SK-N-SH treated with all-trans-retinoic acid at 6 μM for 48 hours (cell line): ENCODE results near the gene KL.

ENCODE experiments used
- ATAC-seq: fragments of 200-7000 bp; cut with Tn5 transposase; 3 replicates; pipeline ENCODE4 v1.9.1; 2020; ENCODE audit warnings: mild to moderate bottlenecking, moderate library complexity
- ARNTL ChIP-seq: fragments of 450-650 bp; formaldehyde crosslinking; IDR thresholded peaks from 2 replicates; pipeline ENCODE4 v1.5.0; 2020; ENCODE audit warnings: low read depth, mild to moderate bottlenecking, moderate library complexity, borderline replicate concordance
- BACH2 ChIP-seq: fragments of 250-450 bp; sonication (Bioruptor Pico); IDR thresholded peaks from 2 replicates; pipeline ENCODE4 v1.9.0; 2021; ENCODE audit warnings: mild to moderate bottlenecking, borderline replicate concordance
- CSRNP3 ChIP-seq: fragments of 250-450 bp; sonication (Bioruptor Pico); IDR thresholded peaks from 2 replicates; pipeline ENCODE4 v1.5.1; 2021; ENCODE audit warnings: mild to moderate bottlenecking, moderate library complexity
- GLIS3 ChIP-seq: fragments of 250-450 bp; sonication (Bioruptor Pico); IDR thresholded peaks from 2 replicates; pipeline ENCODE4 v1.5.0; 2020; ENCODE audit warnings: mild to moderate bottlenecking, moderate library complexity
- ISL1 ChIP-seq: fragments of 250-450 bp; sonication (Bioruptor Pico); IDR thresholded peaks from 2 replicates; pipeline ENCODE4 v2.1.2; 2022; ENCODE audit warnings: mild to moderate bottlenecking, moderate library complexity
- PATZ1 ChIP-seq: fragments of 250-450 bp; sonication (Bioruptor Pico); IDR thresholded peaks from 2 replicates; pipeline ENCODE4 v1.8.0; 2020; ENCODE audit warnings: mild to moderate bottlenecking, moderate library complexity, borderline replicate concordance
- POU6F1 ChIP-seq: fragments of 250-450 bp; sonication (Bioruptor Pico); IDR thresholded peaks from 2 replicates; pipeline ENCODE4 v1.8.0; 2021; ENCODE audit warnings: low read depth, mild to moderate bottlenecking, moderate library complexity, borderline replicate concordance
- PPARA ChIP-seq: fragments of 250-450 bp; sonication (Bioruptor Pico); IDR thresholded peaks from 2 replicates; pipeline ENCODE4 v1.5.0; 2020; ENCODE audit warnings: mild to moderate bottlenecking, borderline replicate concordance
- RARB ChIP-seq: fragments of 250-450 bp; sonication (Bioruptor Pico); IDR thresholded peaks from 2 replicates; pipeline ENCODE4 v1.8.0; 2021; ENCODE audit warnings: mild to moderate bottlenecking, moderate library complexity
- SNAI2 ChIP-seq: fragments of 250-450 bp; sonication (Bioruptor Pico); IDR thresholded peaks from 2 replicates; pipeline ENCODE4 v1.5.0; 2020; ENCODE audit warnings: mild to moderate bottlenecking, moderate library complexity
- TOX ChIP-seq: fragments of 250-450 bp; sonication (Bioruptor Pico); IDR thresholded peaks from 2 replicates; pipeline ENCODE4 v1.8.0; 2021; ENCODE audit warnings: mild to moderate bottlenecking, moderate library complexity, borderline replicate concordance
- TSHZ2 ChIP-seq: fragments of 250-450 bp; sonication (Bioruptor Pico); IDR thresholded peaks from 2 replicates; pipeline ENCODE4 v1.5.0; 2020; ENCODE audit warnings: mild to moderate bottlenecking, moderate library complexity
- ZC3H10 ChIP-seq: fragments of 250-450 bp; sonication (Bioruptor Pico); IDR thresholded peaks from 2 replicates; pipeline ENCODE4 v1.5.1; 2021; ENCODE audit warnings: mild to moderate bottlenecking, moderate library complexity
- ZFP30 ChIP-seq: fragments of 450-650 bp; formaldehyde crosslinking; IDR thresholded peaks from 2 replicates; pipeline ENCODE4 v1.5.0; 2022; ENCODE audit warnings: mild to moderate bottlenecking, moderate library complexity
- ZNF565 ChIP-seq: fragments of 450-650 bp; formaldehyde crosslinking; conservative IDR thresholded peaks from 2 replicates; pipeline ENCODE4 v1.5.0; 2020; ENCODE audit warnings: low read depth, mild to moderate bottlenecking, moderate library complexity
- ZNF70 ChIP-seq: fragments of 450-650 bp; formaldehyde crosslinking; IDR thresholded peaks from 2 replicates; pipeline ENCODE4 v1.5.0; 2020; ENCODE audit warnings: mild to moderate bottlenecking, moderate library complexity
- ZNF8 ChIP-seq: fragments of 450-650 bp; formaldehyde crosslinking; IDR thresholded peaks from 2 replicates; pipeline ENCODE4 v1.5.0; 2020; ENCODE audit warnings: mild to moderate bottlenecking, moderate library complexity

Gene KL

GRCh38 chr13:33078263-33078662 is 62.0 kb downstream of the KL start (continued):
- TF ChIP-seq GLIS3 (CRISPR knock-in tag) (no peak), ARNTL (CRISPR knock-in tag) (no peak), RARB (CRISPR knock-in tag) (no peak), ZNF565 (CRISPR knock-in tag) (no peak)

- no peak for TF ChIP-seq SNAI2 (CRISPR knock-in tag)
- TF ChIP-seq POU6F1 (CRISPR knock-in tag), result no peak
- TF ChIP-seq CSRNP3 (CRISPR knock-in tag), result no peak
- TF ChIP-seq ZC3H10 (CRISPR knock-in tag), result no peak
- TF ChIP-seq ZNF70 (CRISPR knock-in tag), result no peak
- no peak for TF ChIP-seq ARNTL (CRISPR knock-in tag)
- no peak for TF ChIP-seq ZFP30 (CRISPR knock-in tag)
- no peak for TF ChIP-seq ISL1 (CRISPR knock-in tag)
- ATAC-seq, result no peak
Measured at GRCh38 chr13:33079960-33080359, 63.7 kb downstream of the KL start.

GRCh38 chr13:33080972-33081590 is 64.9 kb downstream of the KL start:
- TF ChIP-seq ARNTL (CRISPR knock-in tag) (no peak), ISL1 (CRISPR knock-in tag) (no peak), PATZ1 (CRISPR knock-in tag) (no peak), RARB (CRISPR knock-in tag) (no peak), ZC3H10 (CRISPR knock-in tag) (no peak), BACH2 (CRISPR knock-in tag) (no peak), PPARA (CRISPR knock-in tag) (no peak), ZNF8 (CRISPR knock-in tag) (no peak), CSRNP3 (CRISPR knock-in tag) (no peak), TSHZ2 (no peak), TOX (CRISPR knock-in tag) (no peak)
- no peak for ATAC-seq

- ATAC-seq, result no peak
- TF ChIP-seq SNAI2 (CRISPR knock-in tag) (no peak), PATZ1 (CRISPR knock-in tag) (no peak)
Measured at GRCh38 chr13:33081666-33082065, 65.4 kb downstream of the KL start.
